HG03175 (cell line): ENCODE measurements around the gene ADAMTS14.
"Not testable (repeated sequence)": the region's sequence is repeated elsewhere in the genome, so short reads cannot be mapped to it uniquely, and the experiment has no call there.

ENCODE experiments used
- ATAC-seq: cut with Tn5 transposase; IDR thresholded peaks from one replicate; pipeline ENCODE4 v1.9.1; 2021; ENCODE audit warnings: mild to moderate bottlenecking, moderate library complexity; ENCODE audit not compliant: unreplicated experiment

Gene ADAMTS14

GRCh38 chr10:70768026-70768685 is 95.8 kb downstream of the ADAMTS14 start:
- not testable (repeated sequence) for ATAC-seq

GRCh38 chr10:70769121-70769520 is 96.8 kb downstream of the ADAMTS14 start:
- no peak for ATAC-seq

GRCh38 chr10:70770001-70770400 is 97.7 kb downstream of the ADAMTS14 start:
- ATAC-seq: no peak

- ATAC-seq: not testable (repeated sequence)
Observed at GRCh38 chr10:70770516-70770915, 98.2 kb downstream of the ADAMTS14 start.

GRCh38 chr10:70771311-70772194 is 99.2 kb downstream of the ADAMTS14 start:
- no peak for ATAC-seq

- ATAC-seq: no peak
Observed at GRCh38 chr10:70772627-70773026, 100.3 kb downstream of the ADAMTS14 start.

GRCh38 chr10:70773461-70773860 is 101.2 kb downstream of the ADAMTS14 start:
- no peak for ATAC-seq

GRCh38 chr10:70773965-70774809 is 101.9 kb downstream of the ADAMTS14 start:
- ATAC-seq: no peak

- ATAC-seq: no peak
Observed at GRCh38 chr10:70774810-70775678, 102.7 kb downstream of the ADAMTS14 start.

GRCh38 chr10:70775679-70776454 is 103.6 kb downstream of the ADAMTS14 start:
- no peak for ATAC-seq

GRCh38 chr10:70776455-70777005 is 104.2 kb downstream of the ADAMTS14 start:
- ATAC-seq: no peak

- ATAC-seq: no peak
Observed at GRCh38 chr10:70777063-70777875, 105.0 kb downstream of the ADAMTS14 start.

GRCh38 chr10:70778267-70778924 is 106.1 kb downstream of the ADAMTS14 start:
- no peak for ATAC-seq

GRCh38 chr10:70779088-70779487 is 106.8 kb downstream of the ADAMTS14 start:
- ATAC-seq: no peak

GRCh38 chr10:70779511-70780369 is 107.4 kb downstream of the ADAMTS14 start:
- no peak for ATAC-seq

- ATAC-seq: no peak
Observed at GRCh38 chr10:70780370-70780760, 108.1 kb downstream of the ADAMTS14 start.

- ATAC-seq: no peak
Observed at GRCh38 chr10:70780772-70781171, 108.5 kb downstream of the ADAMTS14 start.
